Motor neuron (in vitro differentiated cells): Measurements from ENCODE around the gene ASCL2. TPM values are rescaled to one million over a fixed set of nuclear protein-coding genes. Genes with fewer than 3 reads are reported as not detected.
A peak's percentile ranks its signal among the peaks of the same experiment; 100 is the strongest.

Source experiments
- ATAC-seq, 8 experiments: fragments of 200-7000 bp; cut with Tn5 transposase; replicated peaks in 6 of 8; 2 replicates each; pipeline ENCODE4 v1.8.0; 2021; ENCODE audit warnings: mild to moderate bottlenecking in 8 of 8, moderate library complexity in 8 of 8
- H3K27ac ChIP-seq, 2 donors: fragments of 250-450 bp; sonication (Bioruptor Pico); 2 replicates each; pipeline ENCODE4 v1.9.0; 2021; ENCODE audit warnings: antibody characterized with exemption in 2 of 2, mild to moderate bottlenecking in 2 of 2, moderate library complexity in 1 of 2
- H3K4me1 ChIP-seq, 2 donors: fragments of 250-450 bp; sonication (Bioruptor Pico); replicated peaks in 1 of 2; 2 replicates each; pipeline ENCODE4 v1.6.1; 2021; ENCODE audit warnings: antibody characterized with exemption in 2 of 2, mild to moderate bottlenecking in 2 of 2, moderate library complexity in 1 of 2
- H3K4me3 ChIP-seq, 5 donors: fragments of 250-450 bp; sonication (Bioruptor Pico); 2 replicates each; pipeline ENCODE4 v1.9.0; 2021; ENCODE audit warnings: antibody characterized with exemption in 5 of 5, mild to moderate bottlenecking in 5 of 5, moderate library complexity in 4 of 5
- WGBS, 10 experiments: fragments of 450-650 bp; shearing (Covaris generic); methylation state at CpG; one replicate each; pipeline ENCODE4 v1.0.0; 2022; 5-methylcytosine and 5-hydroxymethylcytosine counted together
- in situ Hi-C, 9 experiments: fragments of 400-800 bp; cut with MboI; loops; one replicate each; pipeline ENCODE4 v1.15.0; 2021; ENCODE audit warnings: low sequenced_read_pairs in 9 of 9, low pct_unique_long_range_greater_than_20kb in 2 of 9; ENCODE audit not compliant: unreplicated experiment in 9 of 9
- total RNA-seq, 8 experiments: library from RNA; unstranded; fragments of 300-600 nt; gene quantifications; 2 replicates each; pipeline versions ENCODE4 v1.2.3 to v1.2.4, GENCODE V29; 2022

Gene ASCL2
- total RNA-seq, 8 experiments from 2014 or later: 0.11 to 0.76 (median 0.45) TPM; not detected in 3

DNA sequence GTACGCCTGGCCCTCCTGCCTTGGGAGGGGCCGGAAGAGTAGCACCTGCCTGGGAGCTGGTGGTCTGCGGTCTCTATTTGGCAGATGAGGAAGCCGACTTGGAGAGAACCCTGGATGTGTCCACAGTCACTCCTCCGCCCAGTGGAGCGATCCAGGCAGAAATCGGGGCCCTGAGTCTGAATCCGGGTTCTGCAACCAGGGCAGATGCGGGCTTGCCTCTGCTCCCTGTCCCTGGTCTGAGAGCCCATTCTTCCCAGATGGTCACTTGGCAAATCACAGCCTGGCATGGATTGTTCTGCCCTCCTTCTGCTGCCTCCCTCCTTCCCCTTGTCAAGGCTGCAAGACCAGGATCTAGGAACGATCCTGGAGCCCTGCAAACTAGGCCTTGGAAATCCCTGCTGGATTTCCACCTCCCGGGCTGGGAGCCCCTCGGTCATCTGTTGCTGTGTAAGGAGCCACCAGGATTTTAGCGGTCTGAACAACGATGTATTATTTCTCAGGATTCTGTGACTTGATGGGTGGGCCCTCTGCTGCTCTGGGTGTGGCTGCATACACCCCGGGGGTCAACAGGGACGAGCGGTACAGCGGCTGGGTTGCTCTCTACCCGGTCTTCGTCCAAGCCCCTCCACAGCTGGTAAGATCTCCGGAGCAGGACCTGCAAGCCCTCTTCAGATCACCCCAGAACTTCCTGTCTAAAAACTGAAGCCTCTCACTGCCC is 2.0 kb upstream of the ASCL2 start:
- in situ Hi-C loops: no loop called here
- ATAC-seq: no peak
- 52 to 90% (median 82%) methylated on average over 2 to 8 of the region's 21 CpGs; no CpG with 5 or more reads in 5 of the 10 experiments for WGBS, 10 experiments
- H3K4me3 ChIP-seq: no peak overlapping the region
- H3K4me1 ChIP-seq: no peaks in the 10 kb centered on the region
- H3K27ac ChIP-seq: no peak overlapping the region

DNA sequence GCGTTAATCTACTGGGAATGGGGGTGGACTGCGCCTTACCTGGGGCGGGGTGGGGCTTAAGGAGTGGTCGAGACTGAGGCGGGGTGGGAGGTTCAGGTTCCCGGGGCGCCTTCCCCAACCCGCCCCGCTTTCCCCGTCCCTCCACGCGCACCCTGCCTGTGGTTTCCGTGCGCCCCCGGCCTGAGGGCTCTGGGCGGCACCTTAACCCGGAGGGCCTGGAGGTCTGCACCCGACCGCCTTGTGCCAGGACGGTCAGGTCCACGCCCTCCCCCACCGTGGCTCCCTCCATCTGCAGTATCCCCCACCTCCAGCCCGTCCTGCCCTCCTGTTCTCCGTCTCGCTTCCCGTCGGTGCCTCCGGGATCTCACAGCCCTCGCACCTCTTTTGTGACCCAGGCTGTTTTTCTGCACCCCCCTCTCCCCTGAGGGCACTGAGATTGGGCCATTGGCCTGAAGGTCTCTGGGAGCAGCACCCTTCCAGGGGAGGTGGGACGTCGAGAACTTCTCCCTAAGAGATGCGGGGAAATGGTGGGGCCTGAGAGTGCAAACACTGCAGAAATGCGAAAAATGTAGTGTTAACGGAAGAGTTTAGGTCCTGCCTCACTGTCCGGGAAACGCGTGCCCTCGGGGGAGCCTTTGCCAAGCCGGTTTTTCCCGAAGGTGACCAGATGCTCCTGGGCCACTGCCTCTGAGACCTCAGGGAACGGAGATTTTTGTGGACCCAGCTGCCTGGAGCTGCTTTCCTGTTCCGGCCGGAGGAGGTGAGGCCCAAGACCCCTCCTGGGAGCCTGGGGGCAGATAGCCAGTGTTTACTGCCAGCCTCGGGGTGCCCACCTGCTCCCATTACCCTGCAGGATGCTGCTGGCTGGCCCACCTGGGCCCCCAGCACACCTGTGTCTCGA is 1.2 kb upstream of the ASCL2 start:
- H3K4me3 ChIP-seq: peak overlapping the region in 2 of 5 donors; percentile 15 to 41
- ATAC-seq: no peak
- in situ Hi-C loops: no loop called here
- H3K4me1 ChIP-seq: no peaks in the 10 kb centered on the region
- 44 to 80% (median 48%) methylated on average over 1 to 9 of the region's 45 CpGs; no CpG with 5 or more reads in 6 of the 10 experiments for WGBS, 10 experiments
- peak overlapping the region in 1 of 2 donors; percentile 64 for H3K27ac ChIP-seq

DNA sequence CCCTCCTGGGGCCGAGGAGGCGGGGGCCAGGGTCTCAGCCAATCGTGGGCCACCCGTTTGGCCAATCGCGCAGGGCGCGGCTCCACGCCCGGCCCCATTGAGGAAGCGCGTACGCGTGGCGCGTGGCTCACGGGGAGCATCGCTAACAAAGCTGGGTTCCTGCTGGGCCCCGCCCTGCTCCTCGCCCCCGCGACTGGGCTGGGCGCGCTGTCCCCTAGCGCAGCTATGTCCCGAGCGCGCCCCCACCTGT is 614 bp upstream of the ASCL2 start:
- peak overlapping the region in 1 of 2 donors; percentile 64 for H3K27ac ChIP-seq
- peak in 5 of 8 experiments; percentile 8 to 75 (median 74) for ATAC-seq
- in situ Hi-C loops: no loop called here
- peak overlapping the region in 2 of 5 donors; percentile 15 to 41 for H3K4me3 ChIP-seq
- no CpG with 5 or more reads among the region's 28 CpGs for WGBS, 10 experiments
- no peaks in the 10 kb centered on the region for H3K4me1 ChIP-seq

DNA sequence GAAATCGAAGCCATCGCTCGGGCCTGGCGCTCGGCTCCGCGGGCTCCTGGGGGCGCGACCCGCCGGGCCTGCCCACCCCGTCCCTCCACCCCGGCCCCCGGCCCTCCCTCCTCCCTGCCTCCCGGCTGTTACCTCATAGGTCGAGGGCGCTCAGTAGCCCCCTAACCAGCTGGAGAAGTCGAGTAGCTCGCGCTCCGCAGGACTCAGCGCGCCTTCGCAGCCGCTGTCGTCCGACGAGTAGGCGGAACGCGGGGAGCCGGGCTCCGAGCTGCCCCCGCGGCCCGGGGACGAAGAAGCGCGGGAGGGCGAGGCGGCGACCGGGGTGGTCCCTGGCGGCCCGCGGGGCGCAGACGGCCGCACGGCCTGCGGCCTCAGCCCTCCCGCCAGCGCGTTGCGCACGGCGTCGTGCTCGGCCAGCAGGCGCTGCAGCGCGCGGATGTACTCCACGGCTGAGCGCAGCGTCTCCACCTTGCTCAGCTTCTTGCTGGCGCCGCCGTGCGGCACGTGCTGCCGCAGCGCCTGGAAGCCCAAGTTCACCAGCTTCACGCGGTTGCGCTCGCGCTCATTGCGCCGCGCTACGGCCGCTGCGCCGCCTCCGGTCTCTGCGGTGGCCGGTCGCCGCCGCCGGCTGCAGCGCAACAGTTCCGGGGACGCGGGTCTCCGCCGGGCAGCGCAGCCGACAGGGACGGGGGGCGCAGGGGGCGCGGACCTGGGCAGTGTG is 627 bp downstream of the ASCL2 start:
- H3K27ac ChIP-seq: no peak overlapping the region
- 2% methylated on average over 10 of the region's 104 CpGs; no CpG with 5 or more reads in 9 of the 10 experiments for WGBS, 10 experiments
- H3K4me1 ChIP-seq: no peaks in the 10 kb centered on the region
- peak overlapping the region in 4 of 5 donors; percentile 15 to 41 (median 24) for H3K4me3 ChIP-seq
- in situ Hi-C loops: no loop called here
- peak; percentile 31 to 85 (median 64) for ATAC-seq

DNA sequence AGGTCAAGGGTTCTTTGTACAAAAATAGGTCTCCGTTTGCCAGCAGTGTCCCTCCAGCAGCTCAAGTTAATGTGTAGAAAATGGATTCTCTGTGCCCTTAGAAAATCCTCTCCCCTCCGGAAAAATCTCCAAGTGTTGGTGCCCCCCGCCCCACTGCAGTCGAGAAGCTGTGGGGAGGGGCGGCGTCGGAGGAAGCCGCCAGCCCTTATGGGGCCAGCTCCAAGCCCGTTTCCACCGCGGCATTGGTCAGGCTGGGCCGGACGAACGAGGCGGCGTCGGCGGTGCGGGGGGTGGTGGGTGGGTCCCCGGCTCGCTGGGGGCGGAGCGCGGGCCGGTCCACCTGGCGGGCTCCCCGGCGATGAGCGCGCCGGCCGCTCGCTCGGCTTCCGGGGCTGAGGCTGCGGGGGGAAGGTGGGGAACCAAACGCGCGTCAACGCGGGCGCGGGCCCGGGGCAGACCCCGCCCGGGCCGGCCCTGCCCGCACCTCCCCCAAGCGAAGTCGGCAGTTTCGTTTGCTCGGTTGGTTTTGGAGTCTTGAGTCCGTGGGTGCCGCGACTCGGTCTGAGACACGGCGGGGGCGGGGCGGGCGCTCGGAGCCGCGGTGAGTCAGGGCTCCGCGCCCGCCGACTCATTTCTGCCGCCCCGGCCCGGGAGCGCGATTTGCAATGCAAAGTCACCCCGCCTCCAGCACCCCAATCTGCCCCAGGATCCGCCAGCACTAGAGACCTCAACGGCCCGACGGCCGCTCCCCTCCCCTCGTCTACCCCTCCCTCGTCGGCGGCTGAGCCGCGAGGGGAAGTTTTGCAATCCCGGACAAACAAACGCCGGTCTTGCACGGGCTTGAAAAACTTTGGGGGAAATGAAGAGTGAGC is 1.4 kb downstream of the ASCL2 start:
- no peaks in the 10 kb centered on the region for H3K4me1 ChIP-seq
- H3K27ac ChIP-seq: no peak overlapping the region
- H3K4me3 ChIP-seq: peak overlapping the region; percentile 12 to 41 (median 22)
- peak; percentile 24 to 71 (median 34) for ATAC-seq
- 0% methylated on average over 3 to 5 of the region's 89 CpGs; no CpG with 5 or more reads in 7 of the 10 experiments for WGBS, 10 experiments
- in situ Hi-C loops: no loop called here

DNA sequence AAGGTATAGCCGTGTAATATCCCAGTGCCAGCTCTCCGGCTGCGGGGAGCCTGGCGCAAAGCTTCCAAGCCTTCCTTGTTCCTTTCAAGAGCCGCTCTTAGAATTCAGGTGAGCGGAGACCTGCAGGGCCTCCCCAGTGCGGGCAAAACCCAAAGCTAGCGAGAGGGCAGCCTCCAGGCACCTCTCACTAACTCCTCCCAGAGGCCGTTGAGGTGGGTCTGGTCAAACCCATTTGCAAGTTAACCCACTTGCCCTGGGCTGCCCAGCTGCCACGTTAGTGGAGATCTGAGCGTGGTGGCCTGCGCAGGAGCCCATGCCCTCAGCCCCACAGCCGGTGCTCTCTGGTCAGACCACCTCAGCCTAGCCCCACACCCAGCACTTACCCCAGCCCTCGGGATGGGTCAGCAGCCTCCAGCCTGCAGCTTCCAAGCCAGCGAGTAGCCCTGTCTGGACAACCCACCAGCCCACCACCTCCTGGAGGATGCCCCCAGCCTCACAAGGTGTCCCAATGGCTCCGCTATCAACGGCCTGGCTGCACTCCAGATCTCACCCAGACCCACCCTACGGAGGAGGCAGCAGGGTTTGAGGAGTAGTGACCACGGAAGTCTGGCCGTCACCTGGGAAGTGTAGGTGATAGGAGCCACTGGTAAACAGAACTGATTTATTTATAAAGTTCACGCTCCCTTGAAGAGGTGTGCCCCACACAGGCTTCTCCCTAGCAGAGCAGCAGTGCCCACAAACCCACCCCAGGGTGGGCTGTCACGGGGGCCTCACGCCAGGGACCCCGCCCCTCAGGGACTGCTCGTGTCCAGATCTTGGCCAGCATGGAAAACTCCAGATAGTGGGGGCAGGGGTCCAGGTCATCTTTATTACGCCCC is 2.3 kb downstream of the ASCL2 start:
- Histone ChIP-seq H3K4me1 (peaks cover 0 to under 1% of the 10 kb centered on the region in 2 donors), H3K27ac (no peak overlapping the region), H3K4me3 (peak overlapping the region in 1 of 5 donors; percentile 41)
- ATAC-seq: no peak
- in situ Hi-C loops: no loop called here
- 46 to 100% (median 86%) methylated on average over 1 to 4 of the region's 26 CpGs; no CpG with 5 or more reads in 2 of the 10 experiments for WGBS, 10 experiments

DNA sequence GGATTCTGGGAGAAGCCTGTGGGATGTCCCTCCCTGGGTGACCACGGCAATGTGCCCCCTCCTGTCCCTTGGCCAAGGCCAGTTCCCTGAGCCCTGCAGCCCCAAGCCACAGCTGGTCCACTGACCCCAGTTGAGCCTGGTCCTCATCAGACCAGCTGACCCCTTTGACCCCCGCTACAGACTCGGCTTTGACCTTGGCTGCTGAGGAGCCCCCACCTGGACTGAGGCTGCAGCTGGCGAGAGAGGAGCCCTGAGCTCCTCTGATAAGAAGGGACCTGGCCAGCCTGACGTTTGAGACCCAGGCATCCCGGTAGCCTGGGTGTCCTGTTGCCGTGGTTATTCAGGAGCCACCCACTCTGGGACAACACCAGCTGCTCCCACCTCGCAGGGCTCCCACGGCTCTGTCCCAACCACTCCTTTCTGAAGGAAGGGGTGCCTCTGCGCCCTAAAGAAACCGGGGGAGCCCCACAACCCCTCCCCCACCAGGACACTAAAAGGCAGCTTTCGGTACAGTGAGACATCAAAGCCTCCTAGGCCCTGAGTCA is 3.0 kb downstream of the ASCL2 start:
- ATAC-seq: no peak
- peaks cover 0 to 6% of the 10 kb centered on the region in 2 donors for H3K4me1 ChIP-seq
- WGBS, 10 experiments: 80% methylated on average over 1 to 3 of the region's 12 CpGs; no CpG with 5 or more reads in 8 of the 10 experiments
- H3K4me3 ChIP-seq: no peak overlapping the region
- in situ Hi-C loops: no loop called here
- no peak overlapping the region for H3K27ac ChIP-seq

DNA sequence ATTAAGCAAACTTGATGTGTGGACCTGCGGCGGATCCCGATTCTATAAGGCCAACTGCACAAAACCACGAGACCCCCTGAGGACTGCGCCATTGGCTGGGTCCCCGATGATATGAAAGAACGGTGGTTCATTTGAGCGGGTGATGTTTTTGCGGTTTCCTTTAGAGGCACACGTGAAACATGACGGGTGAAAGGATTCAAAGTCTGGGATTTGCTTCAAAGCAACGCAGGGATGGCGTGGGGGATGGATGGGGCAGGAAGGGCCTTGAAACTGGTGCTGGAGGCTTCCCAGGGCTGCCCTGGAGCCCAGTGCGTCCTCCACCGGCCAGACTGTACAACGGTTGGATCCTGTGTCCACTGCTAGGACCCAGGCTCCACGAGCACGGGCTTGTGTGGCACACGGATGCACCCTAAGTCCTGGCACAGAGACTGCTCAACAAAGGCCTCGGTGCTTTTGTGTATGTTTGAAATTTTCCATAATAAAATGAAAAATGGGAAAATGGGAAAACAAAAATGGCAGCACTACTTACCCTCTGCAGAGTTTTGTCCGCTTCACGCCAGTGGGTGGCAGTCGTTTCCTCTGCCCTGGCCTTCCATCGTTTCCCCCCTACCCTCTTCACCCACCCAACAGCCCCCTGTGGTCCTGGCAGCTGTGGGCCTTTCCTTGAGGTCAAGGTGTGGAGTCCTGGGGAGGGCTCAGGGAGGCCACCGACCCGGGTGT is 3.6 kb downstream of the ASCL2 start:
- Histone ChIP-seq H3K27ac (no peak overlapping the region), H3K4me3 (no peak overlapping the region), H3K4me1 (peaks cover 0 to 6% of the 10 kb centered on the region in 2 donors)
- in situ Hi-C loops: no loop called here
- no peak for ATAC-seq
- WGBS, 10 experiments: 77 to 100% (median 89%) methylated on average over 1 to 20 of the region's 26 CpGs

DNA sequence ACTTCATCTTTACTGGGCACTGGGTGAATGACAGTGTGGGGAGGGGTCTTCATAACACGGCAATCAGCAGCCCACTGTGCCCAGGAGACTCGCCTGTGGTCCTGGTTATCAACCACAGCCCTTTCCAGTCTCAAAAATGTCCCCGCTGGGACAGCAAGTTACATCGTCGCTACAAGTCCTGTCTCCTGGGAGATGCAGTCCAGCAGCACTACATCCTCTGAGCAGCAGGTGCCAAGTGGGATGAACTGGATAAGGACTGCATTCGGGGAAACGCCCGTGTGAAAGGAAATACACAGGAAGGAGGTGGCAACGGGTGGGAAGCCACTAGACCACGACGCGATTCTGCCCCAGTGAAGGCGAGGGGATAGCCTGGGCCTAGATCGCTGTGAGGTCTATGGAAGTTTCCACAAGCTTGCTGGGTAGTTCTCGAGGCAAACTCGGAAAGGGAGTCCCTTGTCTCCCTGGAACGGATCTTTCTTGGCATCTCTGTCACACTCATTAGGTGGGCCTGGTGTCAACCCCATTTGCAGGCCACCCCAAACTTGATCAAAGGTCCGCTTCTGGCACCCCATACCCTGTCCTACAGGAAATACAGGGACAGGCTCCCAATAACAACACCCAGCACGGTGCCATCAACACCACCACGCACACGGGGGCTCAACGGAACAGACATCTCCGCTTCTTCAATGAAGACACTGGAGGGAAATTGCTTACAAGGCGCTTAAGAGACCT is 4.4 kb downstream of the ASCL2 start:
- H3K4me1 ChIP-seq: peaks cover 0 to 6% of the 10 kb centered on the region in 2 donors
- in situ Hi-C loops: no loop called here
- H3K4me3 ChIP-seq: no peak overlapping the region
- no peak for ATAC-seq
- 25 to 91% (median 80%) methylated on average over 3 to 19 of the region's 24 CpGs; no CpG with 5 or more reads in 1 of the 10 experiments for WGBS, 10 experiments
- H3K27ac ChIP-seq: no peak overlapping the region

DNA sequence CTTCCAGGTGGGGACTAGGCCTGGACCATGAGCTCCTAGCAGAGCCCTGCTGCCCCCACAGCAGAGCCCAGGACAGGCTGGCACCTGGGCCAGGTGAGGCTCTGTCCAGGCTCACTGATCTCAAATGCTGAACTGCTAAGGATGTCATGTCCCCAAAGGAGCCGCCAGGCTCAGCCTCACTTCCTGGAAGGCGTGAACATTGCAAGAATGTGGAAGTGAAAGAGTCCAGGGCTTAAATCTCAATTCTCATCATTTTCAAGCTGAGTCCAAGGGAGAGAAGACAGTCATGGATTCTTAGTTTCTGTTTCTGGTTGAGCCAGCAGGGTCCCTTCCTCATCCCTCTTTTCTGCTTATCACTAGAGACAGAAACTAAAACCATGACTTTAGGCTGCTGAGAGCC is 5.0 kb downstream of the ASCL2 start:
- H3K27ac ChIP-seq: no peak overlapping the region
- ATAC-seq: no peak
- in situ Hi-C loops: no loop called here
- no peak overlapping the region for H3K4me3 ChIP-seq
- peaks cover 0 to 6% of the 10 kb centered on the region in 2 donors for H3K4me1 ChIP-seq
- WGBS, 10 experiments: 59 to 100% (median 71%) methylated on average over 1 to 2 of the region's 2 CpGs; no CpG with 5 or more reads in 6 of the 10 experiments
